ENCODE measurements around the gene IGFL3.
A peak's percentile ranks its signal among the peaks of the same experiment; 100 is the strongest.

Gene IGFL3

GRCh38 chr19:46076951-46077814 is 47.3 kb downstream of the IGFL3 start:
- DNase-seq: peak; percentile 81 to 84 (median 83)

- peak; percentile 13 to 41 (median 22) for DNase-seq
These were observed 48.2 kb downstream of the IGFL3 start for GRCh38 chr19:46076031-46076880.

- peak in 2 of 4 experiments; percentile 32 to 36 for DNase-seq
These were observed 51.1 kb downstream of the IGFL3 start for GRCh38 chr19:46073268-46073922.
